HG03159 (cell line): ENCODE data around the gene NOMO2.
"Not testable (repeated sequence)": the region's sequence is repeated elsewhere in the genome, so short reads cannot be mapped to it uniquely, and the experiment has no call there.

ENCODE experiments used
- ATAC-seq: cut with Tn5 transposase; IDR thresholded peaks from one replicate; pipeline ENCODE4 v1.9.1; 2021; ENCODE audit warnings: mild to moderate bottlenecking, moderate library complexity; ENCODE audit not compliant: unreplicated experiment

The NOMO2 gene

GRCh38 chr16:18579261-18579660 is 17.4 kb upstream of the NOMO2 start:
- not testable (repeated sequence) for ATAC-seq

GRCh38 chr16:18577942-18578341 is 16.0 kb upstream of the NOMO2 start:
- not testable (repeated sequence) for ATAC-seq

- not testable (repeated sequence) for ATAC-seq
These were observed 14.0 kb upstream of the NOMO2 start for GRCh38 chr16:18575945-18576344.

GRCh38 chr16:18575298-18575917 is 13.5 kb upstream of the NOMO2 start:
- not testable (repeated sequence) for ATAC-seq

- ATAC-seq: not testable (repeated sequence)
These were observed 12.0 kb upstream of the NOMO2 start for GRCh38 chr16:18573887-18574286.

GRCh38 chr16:18572973-18573372 is 11.1 kb upstream of the NOMO2 start:
- ATAC-seq: not testable (repeated sequence)

GRCh38 chr16:18571307-18571850 is 9.5 kb upstream of the NOMO2 start:
- ATAC-seq: not testable (repeated sequence)

GRCh38 chr16:18570529-18571306 is 8.8 kb upstream of the NOMO2 start:
- ATAC-seq: not testable (repeated sequence)

- ATAC-seq: not testable (repeated sequence)
These were observed 1.3 kb downstream of the NOMO2 start for GRCh38 chr16:18560416-18561220.

GRCh38 chr16:18553671-18554070 is 8.2 kb downstream of the NOMO2 start:
- not testable (repeated sequence) for ATAC-seq

GRCh38 chr16:18547382-18547781 is 14.5 kb downstream of the NOMO2 start:
- ATAC-seq: not testable (repeated sequence)

GRCh38 chr16:18546853-18547252 is 15.0 kb downstream of the NOMO2 start:
- ATAC-seq: not testable (repeated sequence)

- ATAC-seq: not testable (repeated sequence)
These were observed 17.4 kb downstream of the NOMO2 start for GRCh38 chr16:18544232-18545081.

- not testable (repeated sequence) for ATAC-seq
These were observed 20.0 kb downstream of the NOMO2 start for GRCh38 chr16:18541912-18542311.

- ATAC-seq: not testable (repeated sequence)
These were observed 24.9 kb downstream of the NOMO2 start for GRCh38 chr16:18537004-18537403.

- ATAC-seq: not testable (repeated sequence)
These were observed 26.3 kb downstream of the NOMO2 start for GRCh38 chr16:18535519-18536168.

- not testable (repeated sequence) for ATAC-seq
These were observed 27.6 kb downstream of the NOMO2 start for GRCh38 chr16:18534308-18534707.

- not testable (repeated sequence) for ATAC-seq
These were observed 30.6 kb downstream of the NOMO2 start for GRCh38 chr16:18531323-18531722.

GRCh38 chr16:18530329-18530728 is 31.6 kb downstream of the NOMO2 start:
- not testable (repeated sequence) for ATAC-seq

GRCh38 chr16:18526547-18526946 is 35.4 kb downstream of the NOMO2 start:
- not testable (repeated sequence) for ATAC-seq
